ENCODE measurements around the gene OTUB1.

GRCh38 chr11:64044730-64045393, 58.6 kb downstream of the OTUB1 start:
- TF ChIP-seq CTCF (conservative IDR thresholded peaks at IDR 0.05; ENCODE audit: low read length) (no peak), EZH2phosphoT487 (IDR thresholded peaks at IDR 0.05; ENCODE audit: borderline replicate concordance) (no peak)
